Omental fat pad (tissue), 4 donors: Measurements from ENCODE around the gene CHADL. TPM values are rescaled to one million over a fixed set of nuclear protein-coding genes. Genes with fewer than 3 reads are reported as not detected.

ENCODE experiments used
- ATAC-seq: fragments of 150-250 bp; one replicate; pipeline ENCODE4 v1.9.1; 2016; ENCODE audit warnings: mild to moderate bottlenecking, moderate library complexity; ENCODE audit not compliant: low FRiP score
- DNase-seq: peaks from one replicate; pipeline ENCODE4 v3.0.0-alpha.2; 2019; ENCODE audit warnings: low spot score
- CTCF ChIP-seq, 3 donors: fragments of 450-650 bp; IDR thresholded peaks; one replicate each; pipeline ENCODE4 v1.5.1; 2016 to 2017; ENCODE audit warnings: antibody characterized with exemption in 3 of 3, mild to moderate bottlenecking in 3 of 3, moderate library complexity in 2 of 3
- total RNA-seq, 4 donors: library from RNA; depleted of rRNA; stranded (reverse); fragments of >200 nt; gene quantifications; one replicate each; pipeline ENCODE4 v1.1.0, GENCODE V29; 2016

Gene CHADL
- total RNA-seq, 4 donors from 2014 or later: 0.56 to 2.5 (median 1.4) TPM

GRCh38 chr22:41204992-41205900 lies 35.5 kb downstream of the CHADL start, which contains the start of gene L3MBTL2:
Gene L3MBTL2 (plus strand): TSS chr22:41205312. CDS start chr22:41205363, 51 bp downstream.
- ATAC-seq (peak; percentile 100), DNase-seq (peak; percentile 98)
- no peak for TF ChIP-seq CTCF (IDR thresholded peaks at IDR 0.05)

- no peak for DNase-seq
- no peak for ATAC-seq
- no peak for TF ChIP-seq CTCF (IDR thresholded peaks at IDR 0.05)
Measured at GRCh38 chr22:41204066-41204465, 36.7 kb downstream of the CHADL start.

- no peak for ATAC-seq
- TF ChIP-seq CTCF (IDR thresholded peaks at IDR 0.05): no peak
- DNase-seq: no peak
Measured at GRCh38 chr22:41203118-41203517, 37.6 kb downstream of the CHADL start.

- DNase-seq (no peak), ATAC-seq (no peak)
- no peak for TF ChIP-seq CTCF (IDR thresholded peaks at IDR 0.05)
Measured at GRCh38 chr22:41201141-41201540, 39.6 kb downstream of the CHADL start.

GRCh38 chr22:41198027-41198580 lies 42.6 kb downstream of the CHADL start:
- DNase-seq (no peak), ATAC-seq (no peak)
- no peak for TF ChIP-seq CTCF (IDR thresholded peaks at IDR 0.05)

- DNase-seq: peak; percentile 57
- TF ChIP-seq CTCF (IDR thresholded peaks at IDR 0.05): no peak
- ATAC-seq: peak; percentile 94
Measured at GRCh38 chr22:41197038-41197972, 43.4 kb downstream of the CHADL start.
